ENCODE data around the gene SH2B3. TPM values are rescaled to one million over a fixed set of nuclear protein-coding genes. Genes with fewer than 3 reads are reported as not detected.
A peak's percentile ranks its signal among the peaks of the same experiment; 100 is the strongest.

SH2B3 gene
- total and polyA plus RNA-seq, 2 experiments from 2014 or later: 9.4 to 42.8 TPM

- no peak overlapping the region for H3K4me3 ChIP-seq
- no peak overlapping the region for H3K4me2 ChIP-seq (ENCODE audit: unreplicated experiment)
- WGBS, 2 experiments (ENCODE audit: low coverage in 1 of 2, low lambda C conversion rate in 2 of 2, missing lambda C conversion rate in 2 of 2): 33 to 35% methylated on average over 5 to 8 of the region's 8 CpGs
- H3K27ac ChIP-seq: peak overlapping the region; percentile 57
- H3K4me1 ChIP-seq (ENCODE audit: insufficient read depth): peaks cover 52% of the 10 kb centered on the region
- H3K79me2 ChIP-seq (ENCODE audit: insufficient read depth): peaks cover 100% of the 10 kb centered on the region
- peaks cover 68% of the 10 kb centered on the region for H3F3A ChIP-seq (ENCODE audit: insufficient read depth)
- H3K27me3 ChIP-seq (replicated peaks; ENCODE audit: insufficient read depth): no peaks in the 10 kb centered on the region
- no peaks in the 10 kb centered on the region for H3K36me3 ChIP-seq (ENCODE audit: low read depth)
- H3K9me3 ChIP-seq (ENCODE audit: low read depth): no peaks in the 10 kb centered on the region
- peak overlapping the region; percentile 36; the same call in 1 of the 2 replicates for H3K9ac ChIP-seq
- peaks cover 4% of the 10 kb centered on the region; the same call in 1 of the 2 replicates for H4K20me1 ChIP-seq (ENCODE audit: insufficient read depth)
- H3K9me2 ChIP-seq (ENCODE audit: insufficient read depth): no peaks in the 10 kb centered on the region
- no peak for TF ChIP-seq EZH2phosphoT487 (IDR thresholded peaks at IDR 0.05; ENCODE audit: insufficient read depth, low read depth)
- no peak for TF ChIP-seq EZH2 (IDR thresholded peaks at IDR 0.05; ENCODE audit: insufficient read depth, poor library complexity, severe bottlenecking)
- peak; percentile 92 for DNase-seq
- no peak overlapping the region for H2AFZ ChIP-seq
- in situ Hi-C loops (cut with MboI): no loop called here
Observed at GRCh38 chr12:111437816-111438454, 32.2 kb downstream of the SH2B3 start.

DNA sequence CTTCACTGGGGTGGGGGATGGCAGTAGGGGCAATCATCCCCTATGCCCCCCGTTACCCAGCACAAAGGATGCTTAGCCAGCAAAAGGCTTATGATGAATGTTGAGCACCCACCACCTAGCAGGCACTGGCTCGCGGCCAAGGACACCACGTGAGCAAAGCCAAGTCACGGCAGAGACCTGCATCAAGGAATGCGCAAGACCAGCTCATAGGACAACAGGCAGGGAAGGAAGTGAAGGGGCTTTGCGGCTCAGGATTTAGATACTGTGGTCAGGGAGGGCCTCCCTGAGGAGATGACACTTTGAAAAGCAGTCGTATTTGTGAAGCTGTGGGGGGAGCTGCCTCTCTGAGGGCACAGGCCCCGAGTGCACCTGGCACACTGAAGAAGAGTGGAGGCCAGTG lies 32.8 kb downstream of the SH2B3 start:
- H3K9ac ChIP-seq: peak overlapping the region; percentile 36; the same call in 1 of the 2 replicates
- DNase-seq: peak; percentile 56
- H3K9me3 ChIP-seq (ENCODE audit: low read depth): no peaks in the 10 kb centered on the region
- no peak overlapping the region for H3K4me3 ChIP-seq
- WGBS, 2 experiments (ENCODE audit: low coverage in 1 of 2, low lambda C conversion rate in 2 of 2, missing lambda C conversion rate in 2 of 2): 41 to 47% methylated on average over 9 of the region's 9 CpGs
- TF ChIP-seq EZH2phosphoT487 (IDR thresholded peaks at IDR 0.05; ENCODE audit: insufficient read depth, low read depth) (no peak), EZH2 (IDR thresholded peaks at IDR 0.05; ENCODE audit: insufficient read depth, poor library complexity, severe bottlenecking) (no peak)
- H3K27ac ChIP-seq: peak overlapping the region; percentile 57
- in situ Hi-C loops (cut with MboI): no loop called here
- peaks cover 100% of the 10 kb centered on the region for H3K79me2 ChIP-seq (ENCODE audit: insufficient read depth)
- H3K4me1 ChIP-seq (ENCODE audit: insufficient read depth): peaks cover 53% of the 10 kb centered on the region
- H3K36me3 ChIP-seq (ENCODE audit: low read depth): no peaks in the 10 kb centered on the region
- H3K9me2 ChIP-seq (ENCODE audit: insufficient read depth): no peaks in the 10 kb centered on the region
- peaks cover 68% of the 10 kb centered on the region for H3F3A ChIP-seq (ENCODE audit: insufficient read depth)
- H4K20me1 ChIP-seq (ENCODE audit: insufficient read depth): peaks cover 4% of the 10 kb centered on the region; the same call in 1 of the 2 replicates
- H3K4me2 ChIP-seq (ENCODE audit: unreplicated experiment): no peak overlapping the region
- no peaks in the 10 kb centered on the region for H3K27me3 ChIP-seq (replicated peaks; ENCODE audit: insufficient read depth)
- H2AFZ ChIP-seq: no peak overlapping the region

- Histone ChIP-seq H3K36me3 (ENCODE audit: low read depth) (peaks cover 5% of the 10 kb centered on the region; the same call in 1 of the 2 replicates), H3K9me3 (ENCODE audit: low read depth) (no peaks in the 10 kb centered on the region), H3F3A (ENCODE audit: insufficient read depth) (peaks cover 68% of the 10 kb centered on the region), H3K79me2 (ENCODE audit: insufficient read depth) (peaks cover 100% of the 10 kb centered on the region), H3K27me3 (replicated peaks; ENCODE audit: insufficient read depth) (no peaks in the 10 kb centered on the region), H3K4me2 (ENCODE audit: unreplicated experiment) (no peak overlapping the region), H3K27ac (0 out of 2 replicates have a peak overlapping the region, but pooled peaks have one; percentile 26), H3K9ac (no peak overlapping the region), H3K9me2 (ENCODE audit: insufficient read depth) (no peaks in the 10 kb centered on the region), H2AFZ (no peak overlapping the region), H3K4me1 (ENCODE audit: insufficient read depth) (peaks cover 49% of the 10 kb centered on the region), H4K20me1 (ENCODE audit: insufficient read depth) (peaks cover 4% of the 10 kb centered on the region), H3K4me3 (no peak overlapping the region)
- no peak for TF ChIP-seq EZH2 (IDR thresholded peaks at IDR 0.05; ENCODE audit: insufficient read depth, poor library complexity, severe bottlenecking)
- no peak for TF ChIP-seq EZH2phosphoT487 (IDR thresholded peaks at IDR 0.05; ENCODE audit: insufficient read depth, low read depth)
- DNase-seq: no peak
- in situ Hi-C loops (cut with MboI): no loop called here
- WGBS, 2 experiments (ENCODE audit: low coverage in 1 of 2, low lambda C conversion rate in 2 of 2, missing lambda C conversion rate in 2 of 2): 55 to 61% methylated on average over 5 of the region's 5 CpGs
Observed at GRCh38 chr12:111439657-111440151, 34.0 kb downstream of the SH2B3 start.

- Histone ChIP-seq H3K4me3 (no peak overlapping the region), H4K20me1 (ENCODE audit: insufficient read depth) (peaks cover 4% of the 10 kb centered on the region), H3K9ac (no peak overlapping the region), H3K4me2 (ENCODE audit: unreplicated experiment) (no peak overlapping the region), H3K9me2 (ENCODE audit: insufficient read depth) (no peaks in the 10 kb centered on the region), H3K9me3 (ENCODE audit: low read depth) (no peaks in the 10 kb centered on the region), H3K79me2 (ENCODE audit: insufficient read depth) (peaks cover 100% of the 10 kb centered on the region), H3K27ac (peak overlapping the region; percentile 26), H3K4me1 (ENCODE audit: insufficient read depth) (peaks cover 44% of the 10 kb centered on the region), H3K36me3 (ENCODE audit: low read depth) (peaks cover 5% of the 10 kb centered on the region; the same call in 1 of the 2 replicates), H2AFZ (no peak overlapping the region), H3K27me3 (replicated peaks; ENCODE audit: insufficient read depth) (no peaks in the 10 kb centered on the region), H3F3A (ENCODE audit: insufficient read depth) (peaks cover 69% of the 10 kb centered on the region)
- 63 to 65% methylated on average over 8 of the region's 8 CpGs for WGBS, 2 experiments (ENCODE audit: low coverage in 1 of 2, low lambda C conversion rate in 2 of 2, missing lambda C conversion rate in 2 of 2)
- in situ Hi-C loops (cut with MboI): no loop called here
- TF ChIP-seq EZH2phosphoT487 (IDR thresholded peaks at IDR 0.05; ENCODE audit: insufficient read depth, low read depth): no peak
- no peak for TF ChIP-seq EZH2 (IDR thresholded peaks at IDR 0.05; ENCODE audit: insufficient read depth, poor library complexity, severe bottlenecking)
- DNase-seq: no peak
Observed at GRCh38 chr12:111440152-111440551, 34.4 kb downstream of the SH2B3 start.

Data from GM23248 (cell line).